HepG2 (cell line): ENCODE results near the gene KANK3. TPM values are rescaled to one million over a fixed set of nuclear protein-coding genes. Genes with fewer than 3 reads are reported as not detected.

Source experiments
- ATAC-seq: fragments of 200-7000 bp; cut with Tn5 transposase; 3 replicates; pipeline ENCODE4 v1.9.1; 2020; ENCODE audit warnings: mild to moderate bottlenecking, moderate library complexity
- BruUV-seq: library from RNA; stranded (reverse); fragments of 400-500 nt; replicated peaks from 2 replicates; lab custom pipeline; 2021; lab: Mats Ljungman, UMichigan
- CTCF ChIA-PET: fragments of 300-600 bp; formaldehyde crosslinking; extraction: SDS; loops from one replicate; lab custom pipeline; 2021; ENCODE audit warnings: low total read pairs, inconsistent platforms, low intra/inter-chr PET ratio; lab: Yijun Ruan, JAX
- POLR2A ChIA-PET: fragments of 350-600 bp; sonication (Branson Sonifier 250); formaldehyde crosslinking; loops from one replicate; lab custom pipeline; 2020; ENCODE audit warnings: antibody characterized with exemption, inconsistent platforms; lab: Yijun Ruan, JAX
- DNase-seq: peaks from one replicate; pipeline ENCODE4 v3.0.0-alpha.2; 2015; ENCODE audit warnings: low spot score
- FAIRE-seq: peaks from 3 replicates; lab custom pipeline; 2011; peaks lifted over from hg19 to GRCh38; lab: Jason Lieb, UNC
- H2AFZ ChIP-seq: one replicate; pipeline ENCODE4 v1.6.1; 2011; ENCODE audit warnings: low read length, inconsistent platforms
- H3K27ac ChIP-seq: fragments of 300-600 bp; 3 replicates; pipeline ENCODE4 v1.8.0; 2011; ENCODE audit warnings: mixed run types, mild to moderate bottlenecking, mixed read lengths, low read length, inconsistent platforms; ENCODE audit not compliant: insufficient read depth; ENCODE audit errors: extremely low read length
- H3K27me3 ChIP-seq, 2 experiments: fragments of 200-600 bp in 1 of 2; 2 replicates in 1 of 2; 3 replicates in 1 of 2; pipeline versions ENCODE4 v1.6.0 to v1.8.0; 2011; ENCODE audit warnings: low read length in 2 of 2, mild to moderate bottlenecking in 2 of 2, moderate library complexity in 2 of 2, inconsistent platforms in 1 of 2; ENCODE audit not compliant: insufficient read depth in 2 of 2, control insufficient read depth in 1 of 2
- H3K36me3 ChIP-seq, 2 experiments: fragments of 200-600 bp in 1 of 2; replicated peaks in 1 of 2; 2 replicates in 1 of 2; 3 replicates in 1 of 2; pipeline versions ENCODE4 v1.5.1 to v1.8.0; 2011; ENCODE audit warnings: low read length in 2 of 2, inconsistent platforms in 1 of 2; ENCODE audit not compliant: insufficient read depth in 2 of 2, control insufficient read depth in 1 of 2
- H3K4me1 ChIP-seq: 2 replicates; pipeline ENCODE4 v1.5.1; 2012; ENCODE audit warnings: low read length, inconsistent platforms; ENCODE audit not compliant: insufficient read depth
- H3K4me2 ChIP-seq: 2 replicates; pipeline ENCODE4 v1.6.0; 2011; ENCODE audit warnings: low read depth, low read length, inconsistent platforms
- H3K4me3 ChIP-seq, 3 experiments: fragments of 200-600 bp in 1 of 3; sonication (generic), shearing (Covaris generic) in 1 of 3; replicated peaks in 1 of 3; 2 replicates each; pipeline ENCODE4 v1.5.1; 2011 to 2016; ENCODE audit warnings: low read length in 3 of 3, inconsistent platforms in 2 of 3, low read depth in 2 of 3, mild to moderate bottlenecking in 2 of 3, control low read depth in 1 of 3, mixed read lengths in 1 of 3; ENCODE audit not compliant: insufficient read depth in 1 of 3
- H3K79me2 ChIP-seq: one replicate; pipeline ENCODE4 v1.6.1; 2011; ENCODE audit warnings: low read length, inconsistent platforms; ENCODE audit not compliant: insufficient read depth
- H3K9ac ChIP-seq: 2 replicates; pipeline ENCODE4 v1.6.0; 2011; ENCODE audit warnings: mild to moderate bottlenecking, low read depth, low read length, inconsistent platforms; ENCODE audit not compliant: insufficient read depth
- H3K9me3 ChIP-seq: 2 replicates; pipeline ENCODE4 v1.5.1; 2012; ENCODE audit warnings: mild to moderate bottlenecking, low read length
- H4K20me1 ChIP-seq: 2 replicates; pipeline ENCODE4 v1.6.0; 2011; ENCODE audit warnings: inconsistent platforms, mild to moderate bottlenecking, low read length, moderate library complexity; ENCODE audit not compliant: insufficient read depth
- CBX5 ChIP-seq: sonication (generic); formaldehyde crosslinking; IDR thresholded peaks from 2 replicates; pipeline ENCODE4 v1.4.0; 2020; ENCODE audit warnings: missing genetic modification reagents, borderline replicate concordance
- HDAC2 ChIP-seq: sonication (generic); formaldehyde crosslinking; IDR thresholded peaks from 2 replicates; pipeline ENCODE4 v1.4.0; 2020; ENCODE audit warnings: missing genetic modification reagents
- ISX ChIP-seq: sonication (generic); formaldehyde crosslinking; conservative IDR thresholded peaks from 2 replicates; pipeline ENCODE4 v1.5.0; 2020; ENCODE audit warnings: missing genetic modification reagents
- TCF12 ChIP-seq, 2 experiments: fragments of 450-650 bp in 1 of 2; sonication (generic) in 1 of 2; formaldehyde crosslinking in 1 of 2; IDR thresholded peaks; 2 replicates each; pipeline versions ENCODE4 v1.6.1 to v1.8.0; 2017 to 2022; ENCODE audit warnings: antibody characterized with exemption in 1 of 2, mild to moderate bottlenecking in 1 of 2, missing genetic modification reagents in 1 of 2, moderate library complexity in 1 of 2
- TCF7 ChIP-seq: sonication (generic); IDR thresholded peaks from 2 replicates; pipeline ENCODE4 v1.6.1; 2016; ENCODE audit warnings: antibody characterized with exemption, low read depth
- TOPORS ChIP-seq: sonication (generic); formaldehyde crosslinking; IDR thresholded peaks from 2 replicates; pipeline ENCODE4 v1.8.0; 2023; ENCODE audit warnings: mild to moderate bottlenecking, missing genetic modification reagents
- ZBTB7B ChIP-seq: sonication (generic); formaldehyde crosslinking; IDR thresholded peaks from 2 replicates; pipeline ENCODE4 v1.4.0; 2020; ENCODE audit warnings: missing genetic modification reagents
- ZNF251 ChIP-seq: sonication (generic); formaldehyde crosslinking; IDR thresholded peaks from 2 replicates; pipeline ENCODE4 v1.9.0; 2021; ENCODE audit warnings: mild to moderate bottlenecking, missing genetic modification reagents
- ZNF335 ChIP-seq: sonication (generic); formaldehyde crosslinking; IDR thresholded peaks from 2 replicates; pipeline ENCODE4 v1.4.0; 2020; ENCODE audit warnings: missing genetic modification reagents
- ZNF354B ChIP-seq: sonication (generic); formaldehyde crosslinking; IDR thresholded peaks from 2 replicates; pipeline ENCODE4 v1.8.0; 2022; ENCODE audit warnings: mild to moderate bottlenecking, missing genetic modification reagents
- ZNF780A ChIP-seq: sonication (generic); formaldehyde crosslinking; IDR thresholded peaks from 2 replicates; pipeline ENCODE4 v1.8.0; 2022; ENCODE audit warnings: mild to moderate bottlenecking, missing genetic modification reagents, moderate library complexity
- ZNF850 ChIP-seq: sonication (generic); formaldehyde crosslinking; conservative IDR thresholded peaks from 2 replicates; pipeline ENCODE4 v1.9.0; 2021; ENCODE audit warnings: mild to moderate bottlenecking, missing genetic modification reagents
- ZSCAN25 ChIP-seq: sonication (generic); formaldehyde crosslinking; IDR thresholded peaks from 2 replicates; pipeline ENCODE4 v1.8.0; 2022; ENCODE audit warnings: mild to moderate bottlenecking, missing genetic modification reagents
- ZSCAN31 ChIP-seq: sonication (generic); formaldehyde crosslinking; IDR thresholded peaks from 2 replicates; pipeline ENCODE4 v1.5.0; 2020; ENCODE audit warnings: low read depth, mild to moderate bottlenecking, missing genetic modification reagents
- WGBS: methylation state at CpG from one replicate; pipeline ENCODE4 v1.1.6; 2017; ENCODE audit warnings: low lambda C conversion rate; 5-methylcytosine and 5-hydroxymethylcytosine counted together
- in situ Hi-C: cut with HindIII; loops from 2 replicates; pipeline ENCODE4 v1.10.0; 2017; ENCODE audit warnings: low pct_unique_long_range_greater_than_20kb; ENCODE audit not compliant: extremely low pct_ligation_motif_present
- intact Hi-C: fragments of 100-400 bp; cut with micrococcal nuclease; formaldehyde crosslinking; loops from one replicate; pipeline ENCODE4 v1.10.0; 2022; ENCODE audit not compliant: unreplicated experiment
- polyA plus RNA-seq, 8 experiments: library from polyadenylated mRNA; depleted of rRNA in 3 of 8; stranded (reverse) in 7 of 8; unstranded in 1 of 8; fragments of >200 nt; fragmentation: Illumina TruSeq in 4 of 8; extraction: Trizol in 4 of 8; gene quantifications; 2 replicates each; pipeline versions ENCODE4 v1.2.1 to v1.2.3, GENCODE V29; 2011 to 2016; ENCODE audit warnings: low read depth in 4 of 8, missing spikeins in 1 of 8, mixed read lengths in 1 of 8; ENCODE audit not compliant: insufficient read depth in 1 of 8
- total RNA-seq, 5 experiments: library from RNA; depleted of rRNA; stranded (reverse); fragments of >200 nt; fragmentation: Illumina TruSeq; extraction: Trizol; gene quantifications; 2 replicates each; pipeline ENCODE4 v1.2.3, GENCODE V29; 2016; ENCODE audit warnings: low read depth in 1 of 5
- TF ChIP-seq, protein P1 (sequence below): sonication (generic); formaldehyde crosslinking; conservative IDR thresholded peaks from 2 replicates; pipeline ENCODE4 v1.4.0; 2020; ENCODE audit warnings: missing genetic modification reagents
- TF ChIP-seq, protein P2 (sequence below): sonication (generic); formaldehyde crosslinking; IDR thresholded peaks from 2 replicates; pipeline ENCODE4 v1.4.0; 2020; ENCODE audit warnings: missing genetic modification reagents
- TF ChIP-seq, protein P3 (sequence below): sonication (generic); formaldehyde crosslinking; IDR thresholded peaks from 2 replicates; pipeline ENCODE4 v1.5.0; 2020; ENCODE audit warnings: mild to moderate bottlenecking, missing genetic modification reagents, borderline replicate concordance

The KANK3 gene
- total and polyA plus RNA-seq, 2 of the 13 experiments (the other 11 are each of a cell fraction or from before 2014, with no cell fraction given), result 0.15 to 0.20 TPM

DNA sequence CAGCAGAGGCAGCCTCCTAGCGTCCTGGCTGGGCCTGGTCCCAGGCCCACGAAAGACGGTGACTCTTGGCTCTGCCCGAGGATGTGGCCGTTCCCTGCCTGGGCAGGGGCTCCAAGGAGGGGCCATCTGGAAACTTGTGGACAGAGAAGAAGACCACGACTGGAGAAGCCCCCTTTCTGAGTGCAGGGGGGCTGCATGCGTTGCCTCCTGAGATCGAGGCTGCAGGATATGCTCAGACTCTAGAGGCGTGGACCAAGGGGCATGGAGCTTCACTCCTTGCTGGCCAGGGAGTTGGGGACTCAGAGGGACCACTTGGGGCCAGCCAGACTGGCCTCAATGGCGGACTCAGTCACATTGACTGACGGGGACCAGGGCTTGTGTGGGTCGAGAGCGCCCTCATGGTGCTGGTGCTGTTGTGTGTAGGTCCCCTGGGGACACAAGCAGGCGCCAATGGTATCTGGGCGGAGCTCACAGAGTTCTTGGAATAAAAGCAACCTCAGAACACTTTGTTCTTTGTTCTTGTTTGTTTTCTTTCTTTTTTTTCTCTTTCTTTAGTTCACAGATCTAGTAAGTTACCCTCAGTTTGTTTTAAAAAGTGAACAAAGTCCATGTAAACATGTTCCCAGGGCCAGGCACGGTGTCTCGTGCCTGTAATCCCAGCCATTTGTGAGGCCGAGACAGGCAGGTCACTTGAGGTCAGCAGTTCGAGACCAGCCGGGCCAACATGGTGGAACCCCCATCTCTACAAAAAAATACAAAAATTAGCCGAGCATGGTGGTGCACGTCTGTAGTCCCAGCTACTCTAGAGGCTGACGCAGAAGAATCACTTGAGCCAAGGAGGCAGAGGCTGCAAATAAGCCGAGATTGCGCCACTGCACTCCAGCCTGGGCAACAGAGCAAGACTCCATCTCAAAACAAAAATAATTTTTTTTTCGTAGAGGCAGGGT lies 31.1 kb upstream of the KANK3 start:
- Histone ChIP-seq H3K4me3 (no peak overlapping the region), H3K9me3 (no peaks in the 10 kb centered on the region), H3K4me1 (peaks cover 70% of the 10 kb centered on the region), H4K20me1 (no peaks in the 10 kb centered on the region), H3K79me2 (no peaks in the 10 kb centered on the region), H3K9ac (peak overlapping the region; percentile 20; the same call in 1 of the 2 replicates), H3K4me2 (0 out of 2 replicates have a peak overlapping the region, but pooled peaks have one; percentile 4), H3K27ac (peak overlapping the region; percentile 84), H2AFZ (no peak overlapping the region), H3K36me3 (peaks cover 0 to 5% of the 10 kb centered on the region in 2 experiments; a peak in 2 of 5 replicates), H3K27me3 (no peaks in the 10 kb centered on the region)
- intact Hi-C loops, result loop anchor here (1.0 kb wide), 2 partner anchors 14 to 19 kb away; no protein-coding TSS in a partner anchor
- 49% methylated on average over 22 of the region's 26 CpGs for WGBS
- peak; percentile 96 for FAIRE-seq
- peak; percentile 98 for DNase-seq
- in situ Hi-C loops, result no loop called here
- CTCF ChIA-PET, result interaction anchor here (2.7 kb wide), 1 partner anchor 20 kb away, joined by 42 read pairs; no protein-coding TSS in a partner anchor
- POLR2A ChIA-PET, result interaction anchor here (0.8 to 2.3 kb wide), 17 partner anchors 9 to 105 kb away, joined by 3 to 21 read pairs (median 4); partner anchors contain the start of genes ANGPTL4, MARCHF2, RAB11B and RPS28
- peak; percentile 91 for ATAC-seq
- BruUV-seq, result TSS peak; percentile 20
- TF ChIP-seq, protein P1, sequence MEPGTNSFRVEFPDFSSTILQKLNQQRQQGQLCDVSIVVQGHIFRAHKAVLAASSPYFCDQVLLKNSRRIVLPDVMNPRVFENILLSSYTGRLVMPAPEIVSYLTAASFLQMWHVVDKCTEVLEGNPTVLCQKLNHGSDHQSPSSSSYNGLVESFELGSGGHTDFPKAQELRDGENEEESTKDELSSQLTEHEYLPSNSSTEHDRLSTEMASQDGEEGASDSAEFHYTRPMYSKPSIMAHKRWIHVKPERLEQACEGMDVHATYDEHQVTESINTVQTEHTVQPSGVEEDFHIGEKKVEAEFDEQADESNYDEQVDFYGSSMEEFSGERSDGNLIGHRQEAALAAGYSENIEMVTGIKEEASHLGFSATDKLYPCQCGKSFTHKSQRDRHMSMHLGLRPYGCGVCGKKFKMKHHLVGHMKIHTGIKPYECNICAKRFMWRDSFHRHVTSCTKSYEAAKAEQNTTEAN (CRISPR knock-in tag), result peak; percentile 50; the same call in 1 of the 2 replicates
- TF ChIP-seq HDAC2 (CRISPR knock-in tag), result peak; percentile 93
- TF ChIP-seq TCF12 (IDR thresholded peaks at IDR 0.05), result no peak
- 0 out of 2 replicates have a peak, but pooled peaks have one; percentile 47 for TF ChIP-seq TCF12 (CRISPR knock-in tag; IDR thresholded peaks at IDR 0.05)
- peak; percentile 32; the same call in 1 of the 2 replicates for TF ChIP-seq ZNF354B (CRISPR knock-in tag)
- 0 out of 2 replicates have a peak, but pooled peaks have one; percentile 53 for TF ChIP-seq ZNF335 (CRISPR knock-in tag)
- no peak for TF ChIP-seq ISX
- TF ChIP-seq, protein P2, sequence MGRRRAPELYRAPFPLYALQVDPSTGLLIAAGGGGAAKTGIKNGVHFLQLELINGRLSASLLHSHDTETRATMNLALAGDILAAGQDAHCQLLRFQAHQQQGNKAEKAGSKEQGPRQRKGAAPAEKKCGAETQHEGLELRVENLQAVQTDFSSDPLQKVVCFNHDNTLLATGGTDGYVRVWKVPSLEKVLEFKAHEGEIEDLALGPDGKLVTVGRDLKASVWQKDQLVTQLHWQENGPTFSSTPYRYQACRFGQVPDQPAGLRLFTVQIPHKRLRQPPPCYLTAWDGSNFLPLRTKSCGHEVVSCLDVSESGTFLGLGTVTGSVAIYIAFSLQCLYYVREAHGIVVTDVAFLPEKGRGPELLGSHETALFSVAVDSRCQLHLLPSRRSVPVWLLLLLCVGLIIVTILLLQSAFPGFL, result no peak
- no peak for TF ChIP-seq ZNF780A (CRISPR knock-in tag)
- TF ChIP-seq, protein P3, sequence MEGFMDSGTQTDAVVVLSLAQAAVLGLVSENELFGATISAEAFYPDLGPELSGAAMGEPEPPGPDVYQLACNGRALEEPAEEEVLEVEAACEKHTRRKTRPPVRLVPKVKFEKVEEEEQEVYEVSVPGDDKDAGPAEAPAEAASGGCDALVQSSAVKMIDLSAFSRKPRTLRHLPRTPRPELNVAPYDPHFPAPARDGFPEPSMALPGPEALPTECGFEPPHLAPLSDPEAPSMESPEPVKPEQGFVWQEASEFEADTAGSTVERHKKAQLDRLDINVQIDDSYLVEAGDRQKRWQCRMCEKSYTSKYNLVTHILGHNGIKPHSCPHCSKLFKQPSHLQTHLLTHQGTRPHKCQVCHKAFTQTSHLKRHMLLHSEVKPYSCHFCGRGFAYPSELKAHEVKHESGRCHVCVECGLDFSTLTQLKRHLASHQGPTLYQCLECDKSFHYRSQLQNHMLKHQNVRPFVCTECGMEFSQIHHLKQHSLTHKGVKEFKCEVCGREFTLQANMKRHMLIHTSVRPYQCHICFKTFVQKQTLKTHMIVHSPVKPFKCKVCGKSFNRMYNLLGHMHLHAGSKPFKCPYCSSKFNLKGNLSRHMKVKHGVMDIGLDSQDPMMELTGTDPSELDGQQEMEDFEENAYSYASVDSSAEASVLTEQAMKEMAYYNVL (CRISPR knock-in tag), result peak; percentile 100
- TF ChIP-seq ZNF850 (CRISPR knock-in tag), result 0 out of 2 replicates have a peak, but pooled peaks have one; percentile 69
- TF ChIP-seq CBX5 (CRISPR knock-in tag), result peak; percentile 51; the same call in 1 of the 2 replicates
- TF ChIP-seq ZBTB7B (CRISPR knock-in tag), result peak; percentile 84
- TF ChIP-seq ZSCAN25 (CRISPR knock-in tag), result peak; percentile 66
- TF ChIP-seq ZNF251 (CRISPR knock-in tag), result no peak
- TF ChIP-seq TCF7, result peak; percentile 91
- peak; percentile 61; the same call in 1 of the 2 replicates for TF ChIP-seq ZSCAN31 (CRISPR knock-in tag)
- no peak for TF ChIP-seq TOPORS
